HG03066 (cell line): ENCODE data around the gene PPP2R5B.

Experiments used
- ATAC-seq: cut with Tn5 transposase; IDR thresholded peaks from one replicate; pipeline ENCODE4 v1.9.1; 2021; ENCODE audit warnings: low read depth; ENCODE audit not compliant: unreplicated experiment

Gene PPP2R5B

GRCh38 chr11:64925536-64926436, 1.3 kb downstream of the PPP2R5B start:
- no peak for ATAC-seq

- no peak for ATAC-seq
Measured at GRCh38 chr11:64926689-64927088, 2.2 kb downstream of the PPP2R5B start.

- ATAC-seq: no peak
Measured at GRCh38 chr11:64928957-64929356, 4.5 kb downstream of the PPP2R5B start.

GRCh38 chr11:64929625-64930024, 5.1 kb downstream of the PPP2R5B start:
- ATAC-seq: no peak

GRCh38 chr11:64930340-64930739, 5.9 kb downstream of the PPP2R5B start:
- ATAC-seq: no peak

GRCh38 chr11:64931290-64931689, 6.8 kb downstream of the PPP2R5B start:
- ATAC-seq: no peak

- no peak for ATAC-seq
Measured at GRCh38 chr11:64932324-64932723, 7.8 kb downstream of the PPP2R5B start.

GRCh38 chr11:64933213-64933934, 8.9 kb downstream of the PPP2R5B start:
- ATAC-seq: no peak

GRCh38 chr11:64933935-64934681, 9.6 kb downstream of the PPP2R5B start:
- no peak for ATAC-seq

GRCh38 chr11:64934682-64935358, 10.3 kb downstream of the PPP2R5B start:
- ATAC-seq: no peak

GRCh38 chr11:64935359-64936081, 11.0 kb downstream of the PPP2R5B start, which contains the start of gene GPHA2:
Gene GPHA2 (minus strand): TSS chr11:64935893. CDS start chr11:64935460, 433 bp downstream.
- no peak for ATAC-seq

GRCh38 chr11:64936539-64936938, 12.1 kb downstream of the PPP2R5B start:
- no peak for ATAC-seq

GRCh38 chr11:64947208-64947814, 22.8 kb downstream of the PPP2R5B start:
- no peak for ATAC-seq

GRCh38 chr11:64951529-64951928, 27.0 kb downstream of the PPP2R5B start:
- no peak for ATAC-seq

- no peak for ATAC-seq
Measured at GRCh38 chr11:64954201-64954600, 29.7 kb downstream of the PPP2R5B start.

GRCh38 chr11:64959498-64959897, 35.0 kb downstream of the PPP2R5B start:
- ATAC-seq: no peak

- no peak for ATAC-seq
Measured at GRCh38 chr11:64960719-64961118, 36.2 kb downstream of the PPP2R5B start.

- ATAC-seq: no peak
Measured at GRCh38 chr11:64963072-64963631, 38.7 kb downstream of the PPP2R5B start.

GRCh38 chr11:64967375-64967774, 42.9 kb downstream of the PPP2R5B start:
- no peak for ATAC-seq
